Uterus (tissue), 2 donors: ENCODE data around the gene CD69.

Experiments used
- CTCF ChIP-seq, 4 experiments: fragments of 200-600 bp in 2 of 4; fragments of 450-650 bp in 2 of 4; sonication (generic) in 2 of 4; IDR thresholded peaks; one replicate each; pipeline ENCODE4 v1.5.1; 2016 to 2019; ENCODE audit warnings: antibody characterized with exemption in 4 of 4, mild to moderate bottlenecking in 2 of 4, moderate library complexity in 1 of 4
- POLR2A ChIP-seq, 2 donors: fragments of 450-650 bp; IDR thresholded peaks; one replicate each; pipeline ENCODE4 v1.6.1; 2016; ENCODE audit warnings: antibody characterized with exemption in 2 of 2, mild to moderate bottlenecking in 1 of 2, moderate library complexity in 1 of 2

- TF ChIP-seq CTCF (IDR thresholded peaks at IDR 0.05) = no peak
- TF ChIP-seq POLR2A (IDR thresholded peaks at IDR 0.05) = no peak
These were observed 18.5 kb upstream of the CD69 start for GRCh38 chr12:9779209-9779608.
